ENCODE measurements around the gene SH2D7.

SH2D7 gene

GRCh38 chr15:78082106-78082742, 10.1 kb upstream of the SH2D7 start:
- H2AFZ ChIP-seq (ENCODE audit: low read depth, low read length, severe bottlenecking): no peak overlapping the region
- H3K9ac ChIP-seq (ENCODE audit: low read length): no peak overlapping the region
- H4K20me1 ChIP-seq (ENCODE audit: low read depth, low read length): no peaks in the 10 kb centered on the region
- H3K4me3 ChIP-seq (ENCODE audit: insufficient read depth, low read length, poor library complexity, severe bottlenecking): no peak overlapping the region
- H3K79me2 ChIP-seq (ENCODE audit: insufficient read depth, low read length): no peaks in the 10 kb centered on the region
- H3K36me3 ChIP-seq (ENCODE audit: low read length): no peaks in the 10 kb centered on the region
- no peaks in the 10 kb centered on the region for H3K9me2 ChIP-seq (replicated peaks; ENCODE audit: insufficient read depth, low read length)
- no peak overlapping the region for H3K4me2 ChIP-seq (ENCODE audit: low read depth, low read length, poor library complexity, severe bottlenecking)
- no peaks in the 10 kb centered on the region for H3F3A ChIP-seq (ENCODE audit: insufficient read depth)
- no peaks in the 10 kb centered on the region for H3K9me3 ChIP-seq (ENCODE audit: insufficient read depth, low read length)
- TF ChIP-seq EZH2phosphoT487 (conservative IDR thresholded peaks at IDR 0.05; ENCODE audit: low read length) (no peak), CTCF (IDR thresholded peaks at IDR 0.05; ENCODE audit: insufficient read depth, low read length, poor library complexity, severe bottlenecking) (no peak)
- no peaks in the 10 kb centered on the region for H3K27me3 ChIP-seq (ENCODE audit: low read length)
- no peak overlapping the region for H3K27ac ChIP-seq (ENCODE audit: low read depth, low read length)

GRCh38 chr15:78082743-78083110, 9.6 kb upstream of the SH2D7 start:
- Histone ChIP-seq H3K27ac (ENCODE audit: low read depth, low read length) (no peak overlapping the region), H4K20me1 (ENCODE audit: low read depth, low read length) (no peaks in the 10 kb centered on the region)
- TF ChIP-seq CTCF (IDR thresholded peaks at IDR 0.05; ENCODE audit: insufficient read depth, low read length, poor library complexity, severe bottlenecking) (no peak), EZH2phosphoT487 (conservative IDR thresholded peaks at IDR 0.05; ENCODE audit: low read length) (no peak)

GRCh38 chr15:78083186-78083585, 9.2 kb upstream of the SH2D7 start:
- H3K79me2 ChIP-seq (ENCODE audit: insufficient read depth, low read length): no peaks in the 10 kb centered on the region
- no peaks in the 10 kb centered on the region for H3K9me3 ChIP-seq (ENCODE audit: insufficient read depth, low read length)
- TF ChIP-seq CTCF (IDR thresholded peaks at IDR 0.05; ENCODE audit: insufficient read depth, low read length, poor library complexity, severe bottlenecking): no peak
- TF ChIP-seq EZH2phosphoT487 (conservative IDR thresholded peaks at IDR 0.05; ENCODE audit: low read length): no peak
- H4K20me1 ChIP-seq (ENCODE audit: low read depth, low read length): no peaks in the 10 kb centered on the region
- H3K27me3 ChIP-seq (ENCODE audit: low read length): no peaks in the 10 kb centered on the region
- no peak overlapping the region for H2AFZ ChIP-seq (ENCODE audit: low read depth, low read length, severe bottlenecking)
- no peaks in the 10 kb centered on the region for H3K9me2 ChIP-seq (replicated peaks; ENCODE audit: insufficient read depth, low read length)
- H3K4me2 ChIP-seq (ENCODE audit: low read depth, low read length, poor library complexity, severe bottlenecking): no peak overlapping the region
- no peak overlapping the region for H3K9ac ChIP-seq (ENCODE audit: low read length)
- H3K27ac ChIP-seq (ENCODE audit: low read depth, low read length): no peak overlapping the region
- no peaks in the 10 kb centered on the region for H3K36me3 ChIP-seq (ENCODE audit: low read length)
- no peaks in the 10 kb centered on the region for H3F3A ChIP-seq (ENCODE audit: insufficient read depth)
- H3K4me3 ChIP-seq (ENCODE audit: insufficient read depth, low read length, poor library complexity, severe bottlenecking): no peak overlapping the region

More at GRCh38 chr15:78082743-78083110, 9.6 kb upstream of the SH2D7 start:
- H3K9me3 ChIP-seq (ENCODE audit: insufficient read depth, low read length): no peaks in the 10 kb centered on the region
- no peak overlapping the region for H3K9ac ChIP-seq (ENCODE audit: low read length)
- no peaks in the 10 kb centered on the region for H3K79me2 ChIP-seq (ENCODE audit: insufficient read depth, low read length)
- no peak overlapping the region for H2AFZ ChIP-seq (ENCODE audit: low read depth, low read length, severe bottlenecking)
- no peaks in the 10 kb centered on the region for H3K27me3 ChIP-seq (ENCODE audit: low read length)
- no peak overlapping the region for H3K4me2 ChIP-seq (ENCODE audit: low read depth, low read length, poor library complexity, severe bottlenecking)
- H3K9me2 ChIP-seq (replicated peaks; ENCODE audit: insufficient read depth, low read length): no peaks in the 10 kb centered on the region
- no peaks in the 10 kb centered on the region for H3K36me3 ChIP-seq (ENCODE audit: low read length)
- no peak overlapping the region for H3K4me3 ChIP-seq (ENCODE audit: insufficient read depth, low read length, poor library complexity, severe bottlenecking)
- H3F3A ChIP-seq (ENCODE audit: insufficient read depth): no peaks in the 10 kb centered on the region
